Progenitor cell of endocrine pancreas (in vitro differentiated cells): ENCODE results near the gene NOS1AP. TPM values are rescaled to one million over a fixed set of nuclear protein-coding genes. Genes with fewer than 3 reads are reported as not detected.

Experiments used
- DNase-seq: peaks from one replicate; pipeline ENCODE4 v3.0.0; 2021; ENCODE audit warnings: low spot score; ENCODE audit not compliant: unreplicated experiment
- H3K27ac Mint-ChIP-seq: 2 replicates; pipeline ENCODE4 v1.8.0; 2021; ENCODE audit warnings: mild to moderate bottlenecking, moderate library complexity, mixed read lengths
- H3K27me3 Mint-ChIP-seq: 2 replicates; pipeline ENCODE4 v1.8.0; 2021; ENCODE audit warnings: mixed read lengths
- H3K36me3 Mint-ChIP-seq: 2 replicates; pipeline ENCODE4 v1.8.0; 2022; ENCODE audit warnings: mixed read lengths; ENCODE audit not compliant: insufficient read depth
- H3K4me1 Mint-ChIP-seq: 2 replicates; pipeline ENCODE4 v1.8.0; 2021; ENCODE audit warnings: low read depth, mixed read lengths
- H3K4me3 Mint-ChIP-seq: 2 replicates; pipeline ENCODE4 v1.8.0; 2021; ENCODE audit warnings: low read depth, mild to moderate bottlenecking, moderate library complexity, mixed read lengths
- H3K9me3 Mint-ChIP-seq: 2 replicates; pipeline ENCODE4 v1.8.0; 2021; ENCODE audit warnings: low read depth, mixed read lengths
- CTCF ChIP-seq: fragments of 200-600 bp; sonication (generic); IDR thresholded peaks from one replicate; pipeline ENCODE4 v1.5.0; 2021; ENCODE audit warnings: antibody characterized with exemption, mild to moderate bottlenecking; ENCODE audit not compliant: unreplicated experiment
- total RNA-seq: library from RNA; stranded (reverse); gene quantifications from 2 replicates; pipeline ENCODE4 v1.2.1, GENCODE V29; 2021

Gene NOS1AP
- total RNA-seq, 1 donor from 2014 or later: 5.6 TPM

- no peaks in the 10 kb centered on the region for H3K36me3 Mint-ChIP-seq
- TF ChIP-seq CTCF: no peak
- no peak overlapping the region for H3K4me3 Mint-ChIP-seq
- H3K27me3 Mint-ChIP-seq: no peaks in the 10 kb centered on the region
- peaks cover 11% of the 10 kb centered on the region for H3K4me1 Mint-ChIP-seq
- no peaks in the 10 kb centered on the region for H3K9me3 Mint-ChIP-seq
- no peak for DNase-seq
- no peak overlapping the region for H3K27ac Mint-ChIP-seq
These were observed 109.6 kb downstream of the NOS1AP start for GRCh38 chr1:162179121-162179520.

- DNase-seq: no peak
- H3K9me3 Mint-ChIP-seq: no peaks in the 10 kb centered on the region
- H3K27ac Mint-ChIP-seq: peak overlapping the region; percentile 9
- TF ChIP-seq CTCF: no peak
- no peaks in the 10 kb centered on the region for H3K27me3 Mint-ChIP-seq
- H3K4me3 Mint-ChIP-seq: no peak overlapping the region
- peaks cover 13% of the 10 kb centered on the region for H3K4me1 Mint-ChIP-seq
- no peaks in the 10 kb centered on the region for H3K36me3 Mint-ChIP-seq
These were observed 111.3 kb downstream of the NOS1AP start for GRCh38 chr1:162180813-162181212.

GRCh38 chr1:162182090-162182489 lies 112.6 kb downstream of the NOS1AP start:
- H3K4me1 Mint-ChIP-seq: peaks cover 13% of the 10 kb centered on the region
- no peaks in the 10 kb centered on the region for H3K9me3 Mint-ChIP-seq
- no peaks in the 10 kb centered on the region for H3K27me3 Mint-ChIP-seq
- no peak overlapping the region for H3K4me3 Mint-ChIP-seq
- no peaks in the 10 kb centered on the region for H3K36me3 Mint-ChIP-seq
- no peak for DNase-seq
- no peak overlapping the region for H3K27ac Mint-ChIP-seq
- TF ChIP-seq CTCF: no peak

- H3K4me1 Mint-ChIP-seq: peaks cover 15% of the 10 kb centered on the region
- H3K27me3 Mint-ChIP-seq: no peaks in the 10 kb centered on the region
- no peak overlapping the region for H3K4me3 Mint-ChIP-seq
- TF ChIP-seq CTCF: no peak
- H3K9me3 Mint-ChIP-seq: no peaks in the 10 kb centered on the region
- no peak overlapping the region for H3K27ac Mint-ChIP-seq
- no peak for DNase-seq
- H3K36me3 Mint-ChIP-seq: no peaks in the 10 kb centered on the region
These were observed 116.0 kb downstream of the NOS1AP start for GRCh38 chr1:162185314-162186025.

GRCh38 chr1:162186026-162186374 lies 116.5 kb downstream of the NOS1AP start:
- Mint-ChIP-seq H3K9me3 (no peaks in the 10 kb centered on the region), H3K27me3 (no peaks in the 10 kb centered on the region), H3K4me3 (no peak overlapping the region), H3K27ac (no peak overlapping the region), H3K36me3 (no peaks in the 10 kb centered on the region), H3K4me1 (peaks cover 15% of the 10 kb centered on the region)
- no peak for TF ChIP-seq CTCF
- no peak for DNase-seq
